ENCODE data around the gene MMS22L.

The MMS22L gene

GRCh38 chr6:97262676-97263075 lies 20.3 kb downstream of the MMS22L start:
- no peak overlapping the region for H3K9ac ChIP-seq (ENCODE audit: low read depth in 1 of 2, low read length in 2 of 2)
- no peak overlapping the region for H3K27ac ChIP-seq (ENCODE audit: low read depth in 2 of 2, low read length in 2 of 2)
- H3K4me3 ChIP-seq (ENCODE audit: low read length in 2 of 2): no peak overlapping the region
- no peaks in the 10 kb centered on the region for H3K27me3 ChIP-seq (ENCODE audit: control insufficient read depth in 2 of 2, insufficient read depth in 2 of 2, low read length in 2 of 2)
- no peaks in the 10 kb centered on the region for H3K9me3 ChIP-seq (ENCODE audit: control insufficient read depth in 2 of 2, low read length in 2 of 2)
- peaks cover 11 to 17% of the 10 kb centered on the region in 2 donors for H3K36me3 ChIP-seq (ENCODE audit: control insufficient read depth in 2 of 2, insufficient read depth in 2 of 2, low read length in 2 of 2)
- no peaks in the 10 kb centered on the region for H3K4me1 ChIP-seq (ENCODE audit: control insufficient read depth in 2 of 2, insufficient read depth in 2 of 2, low read length in 2 of 2)

GRCh38 chr6:97246842-97247241 lies 36.2 kb downstream of the MMS22L start:
- no peaks in the 10 kb centered on the region for H3K27me3 ChIP-seq (ENCODE audit: control insufficient read depth in 2 of 2, insufficient read depth in 2 of 2, low read length in 2 of 2)
- peaks cover 4 to 5% of the 10 kb centered on the region in 2 donors for H3K36me3 ChIP-seq (ENCODE audit: control insufficient read depth in 2 of 2, insufficient read depth in 2 of 2, low read length in 2 of 2)
- no peak overlapping the region for H3K9ac ChIP-seq (ENCODE audit: low read depth in 1 of 2, low read length in 2 of 2)
- H3K27ac ChIP-seq (ENCODE audit: low read depth in 2 of 2, low read length in 2 of 2): no peak overlapping the region
- H3K4me3 ChIP-seq (ENCODE audit: low read length in 2 of 2): no peak overlapping the region
- H3K9me3 ChIP-seq (ENCODE audit: control insufficient read depth in 2 of 2, low read length in 2 of 2): no peaks in the 10 kb centered on the region
- no peaks in the 10 kb centered on the region for H3K4me1 ChIP-seq (ENCODE audit: control insufficient read depth in 2 of 2, insufficient read depth in 2 of 2, low read length in 2 of 2)

DNA sequence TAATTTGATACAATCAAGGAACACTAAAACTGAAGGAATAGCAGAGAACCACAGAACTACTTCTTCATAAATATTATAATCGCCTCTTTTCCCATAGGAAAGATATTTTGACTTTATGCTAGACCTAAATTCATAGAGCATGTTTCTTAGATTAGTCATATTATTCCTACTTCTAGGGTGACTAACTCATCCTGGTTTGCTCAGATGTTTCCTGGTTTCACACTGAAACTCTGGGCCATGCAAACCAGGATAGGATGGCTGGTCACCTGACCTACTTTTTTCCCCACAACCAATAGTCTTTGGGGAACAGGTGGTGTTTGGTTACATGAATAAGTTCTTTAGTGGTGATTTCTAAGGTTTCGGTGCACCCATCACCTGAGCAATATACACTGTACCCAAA lies 42.8 kb downstream of the MMS22L start:
- H3K4me3 ChIP-seq (ENCODE audit: low read length in 2 of 2): no peak overlapping the region
- no peaks in the 10 kb centered on the region for H3K9me3 ChIP-seq (ENCODE audit: control insufficient read depth in 2 of 2, low read length in 2 of 2)
- H3K27me3 ChIP-seq (ENCODE audit: control insufficient read depth in 2 of 2, insufficient read depth in 2 of 2, low read length in 2 of 2): no peaks in the 10 kb centered on the region
- H3K27ac ChIP-seq (ENCODE audit: low read depth in 2 of 2, low read length in 2 of 2): no peak overlapping the region
- H3K36me3 ChIP-seq (ENCODE audit: control insufficient read depth in 2 of 2, insufficient read depth in 2 of 2, low read length in 2 of 2): peaks cover 4 to 5% of the 10 kb centered on the region in 2 donors
- H3K9ac ChIP-seq (ENCODE audit: low read depth in 1 of 2, low read length in 2 of 2): no peak overlapping the region
- H3K4me1 ChIP-seq (ENCODE audit: control insufficient read depth in 2 of 2, insufficient read depth in 2 of 2, low read length in 2 of 2): no peaks in the 10 kb centered on the region

DNA sequence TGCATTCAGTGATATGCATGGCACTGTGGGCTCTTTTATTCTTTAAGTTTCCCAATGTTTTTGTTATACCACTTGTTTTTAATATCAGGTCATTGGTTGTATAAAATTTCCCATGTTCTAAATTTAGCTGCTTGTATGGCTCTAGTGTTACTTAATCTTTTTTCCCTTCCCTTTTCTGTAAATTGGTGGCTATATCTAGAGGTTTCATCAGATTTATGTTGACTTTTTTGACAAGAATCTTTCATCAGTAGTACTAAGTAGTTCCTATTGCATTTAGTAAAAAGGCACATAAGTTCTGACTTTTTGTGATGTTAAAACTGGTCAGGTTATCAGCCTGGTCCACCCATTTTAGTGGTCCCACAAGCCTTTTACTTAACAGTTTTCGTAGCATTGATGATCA lies 51.1 kb downstream of the MMS22L start:
- Histone ChIP-seq H3K36me3 (ENCODE audit: control insufficient read depth in 2 of 2, insufficient read depth in 2 of 2, low read length in 2 of 2) (peaks cover 0 to 3% of the 10 kb centered on the region in 2 donors), H3K4me1 (ENCODE audit: control insufficient read depth in 2 of 2, insufficient read depth in 2 of 2, low read length in 2 of 2) (no peaks in the 10 kb centered on the region), H3K4me3 (ENCODE audit: low read length in 2 of 2) (no peak overlapping the region), H3K9me3 (ENCODE audit: control insufficient read depth in 2 of 2, low read length in 2 of 2) (no peaks in the 10 kb centered on the region), H3K27me3 (ENCODE audit: control insufficient read depth in 2 of 2, insufficient read depth in 2 of 2, low read length in 2 of 2) (no peaks in the 10 kb centered on the region), H3K27ac (ENCODE audit: low read depth in 2 of 2, low read length in 2 of 2) (no peak overlapping the region), H3K9ac (ENCODE audit: low read depth in 1 of 2, low read length in 2 of 2) (no peak overlapping the region)

DNA sequence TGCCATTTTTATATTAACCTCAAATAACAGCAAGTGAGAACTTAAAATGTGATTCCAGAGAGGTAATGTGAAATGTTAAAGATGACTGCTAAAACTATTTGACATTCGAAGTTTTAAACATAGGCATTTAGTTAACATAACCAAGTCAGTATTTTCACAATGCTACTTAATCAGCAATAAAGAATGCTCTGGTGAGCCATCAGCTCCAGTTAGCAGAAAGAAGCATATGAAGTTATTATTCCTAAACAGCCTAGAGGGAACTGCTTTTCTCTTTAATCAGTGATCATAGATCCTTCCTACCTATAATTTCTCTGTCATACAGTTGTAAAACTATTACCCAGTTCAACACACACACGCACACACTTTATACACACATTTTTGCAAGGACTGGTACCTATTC lies 60.1 kb downstream of the MMS22L start:
- no peak overlapping the region for H3K4me3 ChIP-seq (ENCODE audit: low read length in 2 of 2)
- H3K27ac ChIP-seq (ENCODE audit: low read depth in 2 of 2, low read length in 2 of 2): no peak overlapping the region
- no peaks in the 10 kb centered on the region for H3K27me3 ChIP-seq (ENCODE audit: control insufficient read depth in 2 of 2, insufficient read depth in 2 of 2, low read length in 2 of 2)
- H3K9ac ChIP-seq (ENCODE audit: low read depth in 1 of 2, low read length in 2 of 2): no peak overlapping the region
- no peaks in the 10 kb centered on the region for H3K4me1 ChIP-seq (ENCODE audit: control insufficient read depth in 2 of 2, insufficient read depth in 2 of 2, low read length in 2 of 2)
- no peaks in the 10 kb centered on the region for H3K9me3 ChIP-seq (ENCODE audit: control insufficient read depth in 2 of 2, low read length in 2 of 2)
- H3K36me3 ChIP-seq (ENCODE audit: control insufficient read depth in 2 of 2, insufficient read depth in 2 of 2, low read length in 2 of 2): no peaks in the 10 kb centered on the region

GRCh38 chr6:97218912-97219311 lies 64.1 kb downstream of the MMS22L start:
- H3K27me3 ChIP-seq (ENCODE audit: control insufficient read depth in 2 of 2, insufficient read depth in 2 of 2, low read length in 2 of 2): no peaks in the 10 kb centered on the region
- no peak overlapping the region for H3K27ac ChIP-seq (ENCODE audit: low read depth in 2 of 2, low read length in 2 of 2)
- H3K4me3 ChIP-seq (ENCODE audit: low read length in 2 of 2): no peak overlapping the region
- no peaks in the 10 kb centered on the region for H3K9me3 ChIP-seq (ENCODE audit: control insufficient read depth in 2 of 2, low read length in 2 of 2)
- no peaks in the 10 kb centered on the region for H3K36me3 ChIP-seq (ENCODE audit: control insufficient read depth in 2 of 2, insufficient read depth in 2 of 2, low read length in 2 of 2)
- H3K9ac ChIP-seq (ENCODE audit: low read depth in 1 of 2, low read length in 2 of 2): no peak overlapping the region
- no peaks in the 10 kb centered on the region for H3K4me1 ChIP-seq (ENCODE audit: control insufficient read depth in 2 of 2, insufficient read depth in 2 of 2, low read length in 2 of 2)

DNA sequence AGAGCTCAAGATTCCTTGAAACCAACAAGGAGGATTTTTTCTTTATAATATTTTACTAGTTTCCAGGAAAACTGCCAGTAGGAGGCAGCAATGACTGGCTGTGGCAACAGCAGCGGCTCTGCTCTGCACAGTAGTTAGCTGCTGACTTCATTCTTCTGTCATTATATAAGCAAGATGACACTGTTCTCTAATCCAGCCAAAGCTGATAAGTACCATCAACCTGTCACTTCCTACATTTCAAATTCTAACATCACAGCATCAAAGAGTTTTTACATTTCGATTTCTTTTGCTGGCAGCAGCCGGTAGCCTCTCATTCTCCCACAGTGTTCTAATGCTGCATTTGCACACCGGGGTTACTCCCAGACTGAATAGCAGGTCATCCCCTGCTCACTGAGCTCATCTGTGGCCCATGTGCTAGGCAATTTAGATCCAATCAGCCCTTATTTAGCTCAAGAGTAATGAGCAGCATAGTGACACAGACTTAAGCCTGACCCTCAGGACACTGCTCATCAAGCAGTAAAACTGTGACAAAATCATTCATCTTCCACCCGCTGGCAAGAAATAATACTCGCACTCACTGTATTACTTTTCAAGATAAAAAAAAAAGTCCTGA lies 67.8 kb downstream of the MMS22L start:
- Histone ChIP-seq H3K9ac (ENCODE audit: low read depth in 1 of 2, low read length in 2 of 2) (no peak overlapping the region), H3K4me1 (ENCODE audit: control insufficient read depth in 2 of 2, insufficient read depth in 2 of 2, low read length in 2 of 2) (no peaks in the 10 kb centered on the region), H3K27ac (ENCODE audit: low read depth in 2 of 2, low read length in 2 of 2) (no peak overlapping the region), H3K27me3 (ENCODE audit: control insufficient read depth in 2 of 2, insufficient read depth in 2 of 2, low read length in 2 of 2) (no peaks in the 10 kb centered on the region), H3K36me3 (ENCODE audit: control insufficient read depth in 2 of 2, insufficient read depth in 2 of 2, low read length in 2 of 2) (no peaks in the 10 kb centered on the region), H3K9me3 (ENCODE audit: control insufficient read depth in 2 of 2, low read length in 2 of 2) (no peaks in the 10 kb centered on the region), H3K4me3 (ENCODE audit: low read length in 2 of 2) (no peak overlapping the region)

GRCh38 chr6:97214671-97215070 lies 68.3 kb downstream of the MMS22L start:
- no peak overlapping the region for H3K9ac ChIP-seq (ENCODE audit: low read depth in 1 of 2, low read length in 2 of 2)
- no peak overlapping the region for H3K27ac ChIP-seq (ENCODE audit: low read depth in 2 of 2, low read length in 2 of 2)
- H3K9me3 ChIP-seq (ENCODE audit: control insufficient read depth in 2 of 2, low read length in 2 of 2): no peaks in the 10 kb centered on the region
- H3K36me3 ChIP-seq (ENCODE audit: control insufficient read depth in 2 of 2, insufficient read depth in 2 of 2, low read length in 2 of 2): no peaks in the 10 kb centered on the region
- no peaks in the 10 kb centered on the region for H3K4me1 ChIP-seq (ENCODE audit: control insufficient read depth in 2 of 2, insufficient read depth in 2 of 2, low read length in 2 of 2)
- H3K27me3 ChIP-seq (ENCODE audit: control insufficient read depth in 2 of 2, insufficient read depth in 2 of 2, low read length in 2 of 2): no peaks in the 10 kb centered on the region
- no peak overlapping the region for H3K4me3 ChIP-seq (ENCODE audit: low read length in 2 of 2)

- H3K9ac ChIP-seq (ENCODE audit: low read depth in 1 of 2, low read length in 2 of 2): no peak overlapping the region
- H3K27ac ChIP-seq (ENCODE audit: low read depth in 2 of 2, low read length in 2 of 2): no peak overlapping the region
- no peaks in the 10 kb centered on the region for H3K4me1 ChIP-seq (ENCODE audit: control insufficient read depth in 2 of 2, insufficient read depth in 2 of 2, low read length in 2 of 2)
- H3K27me3 ChIP-seq (ENCODE audit: control insufficient read depth in 2 of 2, insufficient read depth in 2 of 2, low read length in 2 of 2): no peaks in the 10 kb centered on the region
- H3K9me3 ChIP-seq (ENCODE audit: control insufficient read depth in 2 of 2, low read length in 2 of 2): no peaks in the 10 kb centered on the region
- H3K4me3 ChIP-seq (ENCODE audit: low read length in 2 of 2): no peak overlapping the region
- H3K36me3 ChIP-seq (ENCODE audit: control insufficient read depth in 2 of 2, insufficient read depth in 2 of 2, low read length in 2 of 2): no peaks in the 10 kb centered on the region
Measured at GRCh38 chr6:97207383-97207782, 75.6 kb downstream of the MMS22L start.

- Histone ChIP-seq H3K4me3 (ENCODE audit: low read length in 2 of 2) (no peak overlapping the region), H3K9me3 (ENCODE audit: control insufficient read depth in 2 of 2, low read length in 2 of 2) (no peaks in the 10 kb centered on the region), H3K36me3 (ENCODE audit: control insufficient read depth in 2 of 2, insufficient read depth in 2 of 2, low read length in 2 of 2) (no peaks in the 10 kb centered on the region), H3K4me1 (ENCODE audit: control insufficient read depth in 2 of 2, insufficient read depth in 2 of 2, low read length in 2 of 2) (no peaks in the 10 kb centered on the region), H3K9ac (ENCODE audit: low read depth in 1 of 2, low read length in 2 of 2) (no peak overlapping the region), H3K27ac (ENCODE audit: low read depth in 2 of 2, low read length in 2 of 2) (no peak overlapping the region), H3K27me3 (ENCODE audit: control insufficient read depth in 2 of 2, insufficient read depth in 2 of 2, low read length in 2 of 2) (no peaks in the 10 kb centered on the region)
Measured at GRCh38 chr6:97205966-97206365, 77.0 kb downstream of the MMS22L start.

- H3K4me1 ChIP-seq (ENCODE audit: control insufficient read depth in 2 of 2, insufficient read depth in 2 of 2, low read length in 2 of 2): no peaks in the 10 kb centered on the region
- no peak overlapping the region for H3K27ac ChIP-seq (ENCODE audit: low read depth in 2 of 2, low read length in 2 of 2)
- H3K27me3 ChIP-seq (ENCODE audit: control insufficient read depth in 2 of 2, insufficient read depth in 2 of 2, low read length in 2 of 2): no peaks in the 10 kb centered on the region
- H3K4me3 ChIP-seq (ENCODE audit: low read length in 2 of 2): no peak overlapping the region
- H3K36me3 ChIP-seq (ENCODE audit: control insufficient read depth in 2 of 2, insufficient read depth in 2 of 2, low read length in 2 of 2): no peaks in the 10 kb centered on the region
- H3K9ac ChIP-seq (ENCODE audit: low read depth in 1 of 2, low read length in 2 of 2): no peak overlapping the region
- no peaks in the 10 kb centered on the region for H3K9me3 ChIP-seq (ENCODE audit: control insufficient read depth in 2 of 2, low read length in 2 of 2)
Measured at GRCh38 chr6:97203343-97203742, 79.7 kb downstream of the MMS22L start.
